Measurements from ENCODE around the gene CLSTN3.
A peak's percentile ranks its signal among the peaks of the same experiment; 100 is the strongest.

The CLSTN3 gene

DNA sequence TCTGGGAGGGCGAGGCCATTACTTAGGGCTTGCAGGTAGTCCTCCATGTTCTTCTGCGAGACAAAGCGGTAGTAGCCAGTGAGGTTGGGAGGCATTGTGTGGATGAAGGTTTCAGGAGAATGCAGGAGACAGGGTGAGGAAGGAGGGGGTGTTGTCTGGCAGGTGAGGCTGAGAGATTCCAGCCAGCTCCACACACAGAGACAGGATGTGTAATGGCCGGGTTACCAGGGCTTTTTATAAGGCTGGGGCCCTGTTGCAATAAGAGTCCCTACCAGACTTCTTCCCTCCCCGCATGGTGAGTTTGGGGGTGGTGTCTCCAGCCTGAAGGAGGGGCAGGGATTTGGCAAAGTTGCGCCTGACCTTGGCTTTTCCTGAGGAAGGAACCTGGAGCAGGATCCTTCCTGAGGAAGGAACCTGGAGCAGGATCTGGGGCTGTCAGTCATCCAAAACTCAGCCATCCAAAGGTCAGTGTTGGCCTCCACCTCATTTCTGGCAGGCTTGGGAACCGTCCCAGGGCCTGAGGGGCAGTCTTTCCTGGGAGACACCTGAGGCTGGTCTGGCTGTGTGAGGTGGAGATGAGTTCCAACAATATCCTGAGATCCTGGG is 1.4 kb upstream of the CLSTN3 start, which contains the start of gene RBP5:
Gene RBP5, minus strand, starts transcription at position 209 of the 606 bp plus-strand sequence. Its CDS starts 114 bp downstream, at position 95.
- no peak for DNase-seq

- no peak for DNase-seq
Measured at GRCh38 chr12:7129287-7129871, 792 bp upstream of the CLSTN3 start.

DNA sequence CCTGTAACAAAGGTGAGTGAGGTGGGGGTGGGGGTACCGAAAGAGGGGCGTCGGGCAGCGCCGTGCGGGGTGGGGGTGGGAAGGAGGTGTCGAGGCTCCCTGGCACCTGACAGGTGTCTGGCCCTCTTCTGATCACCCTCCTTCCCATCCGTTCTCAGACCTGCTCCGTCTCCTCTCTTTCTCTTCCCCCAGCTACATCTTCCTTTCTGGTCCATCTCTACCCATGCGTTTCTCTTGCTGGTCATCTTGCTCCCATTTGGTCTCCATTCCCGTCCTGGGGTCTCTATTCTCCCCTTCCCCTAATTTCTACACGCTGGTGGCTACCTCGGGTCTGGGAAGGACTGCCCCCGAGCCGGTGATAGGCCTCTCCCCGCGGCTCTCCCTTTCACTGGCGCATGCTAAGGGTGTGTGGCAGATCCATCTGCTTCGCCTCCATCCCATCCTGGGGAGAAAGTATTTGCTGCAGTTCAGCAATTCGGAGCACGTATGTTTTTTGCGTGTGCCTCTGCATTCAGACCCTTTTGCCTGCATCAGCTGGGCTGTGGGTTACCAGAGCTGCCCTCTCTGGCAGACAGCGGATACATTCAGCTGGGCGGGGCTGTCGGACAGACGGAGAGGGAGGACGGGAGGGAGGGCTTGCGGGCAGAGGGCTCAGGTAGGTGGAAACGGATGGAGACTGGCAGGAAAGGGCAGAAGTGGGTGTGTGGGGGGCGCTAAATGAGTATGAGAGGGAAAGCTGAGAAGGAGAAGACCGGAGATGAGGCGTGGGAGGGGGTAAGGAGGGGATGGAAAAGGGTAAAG is 730 bp downstream of the CLSTN3 start:
- DNase-seq, result peak; percentile 54

- no peak for DNase-seq
Measured at GRCh38 chr12:7131502-7131866, 1.3 kb downstream of the CLSTN3 start.

DNA sequence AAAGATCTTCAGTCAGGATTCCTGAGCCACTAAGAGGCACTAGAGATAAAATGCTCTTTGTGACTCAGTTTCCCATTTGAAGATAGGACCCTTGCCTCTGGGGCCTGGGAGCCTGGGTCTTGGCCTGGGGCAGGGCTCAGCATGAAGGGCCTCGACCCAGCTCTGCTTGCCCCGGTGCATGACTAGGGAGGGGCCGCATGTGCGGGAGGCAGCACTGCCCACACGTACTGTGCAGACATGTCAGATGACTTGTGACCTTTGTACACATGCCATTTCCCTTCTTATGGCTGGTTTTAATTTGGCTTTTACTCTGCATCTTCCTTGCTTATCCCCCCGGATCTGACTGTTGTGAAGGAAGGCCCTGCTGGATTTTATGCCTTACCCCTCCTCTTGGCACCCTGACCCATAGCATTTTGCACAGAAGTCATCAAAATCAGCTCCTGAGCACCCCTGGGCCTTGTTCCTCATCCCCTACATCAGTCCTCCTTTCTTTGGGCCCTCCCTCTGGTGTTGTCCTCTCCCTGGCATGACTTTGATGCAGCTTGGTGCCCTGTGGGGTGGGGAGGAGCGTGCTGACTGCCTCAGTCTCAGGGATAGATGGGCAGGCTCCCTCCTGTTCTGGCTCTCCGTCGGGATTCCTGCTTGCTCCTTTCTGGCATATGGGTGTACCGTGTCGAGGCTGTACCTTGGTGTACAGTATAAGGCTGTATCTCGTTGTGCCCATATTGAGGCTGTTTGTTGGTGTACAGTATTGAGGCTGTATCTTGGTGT is 4.4 kb downstream of the CLSTN3 start:
- DNase-seq, result no peak

DNA sequence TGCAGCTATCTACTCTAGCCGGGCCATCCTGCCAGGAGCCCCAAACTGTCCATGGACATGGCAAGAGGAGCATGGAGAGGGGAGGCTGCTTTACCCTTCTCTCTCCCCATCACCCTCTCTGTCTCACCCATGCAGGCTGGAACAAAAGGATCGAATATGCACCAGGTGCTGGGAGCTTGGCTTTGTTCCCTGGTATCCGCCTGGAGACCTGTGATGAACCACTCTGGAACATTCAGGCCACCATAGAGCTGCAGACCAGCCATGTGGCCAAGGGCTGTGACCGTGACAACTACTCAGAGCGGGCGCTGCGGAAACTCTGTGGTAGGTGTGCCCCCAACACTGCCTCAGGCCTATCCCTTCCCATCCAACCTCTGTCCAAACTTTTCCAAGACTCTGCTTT is 5.9 kb downstream of the CLSTN3 start:
- no peak for DNase-seq

GRCh38 chr12:7136676-7137075 is 6.5 kb downstream of the CLSTN3 start:
- DNase-seq, result no peak

DNA sequence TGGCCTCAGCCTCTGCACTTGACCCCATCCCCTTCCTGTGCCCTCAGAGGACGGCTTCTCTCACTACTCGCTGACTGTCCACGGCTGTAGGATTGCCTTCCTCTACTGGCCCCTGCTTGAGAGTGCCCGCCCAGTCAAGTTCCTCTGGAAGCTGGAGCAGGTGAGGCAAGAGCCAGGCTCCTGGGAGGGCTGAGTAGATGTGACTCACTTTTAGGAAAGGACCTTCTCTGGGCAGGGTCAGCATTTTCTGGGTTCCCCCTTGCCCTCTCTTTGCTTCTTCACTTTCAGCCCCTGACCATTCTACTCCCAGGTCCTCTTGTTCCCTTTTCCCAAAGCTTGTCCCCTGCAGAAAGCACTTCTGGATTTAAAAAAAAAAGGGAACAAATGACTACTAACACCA is 7.7 kb downstream of the CLSTN3 start:
- DNase-seq, result no peak

DNA sequence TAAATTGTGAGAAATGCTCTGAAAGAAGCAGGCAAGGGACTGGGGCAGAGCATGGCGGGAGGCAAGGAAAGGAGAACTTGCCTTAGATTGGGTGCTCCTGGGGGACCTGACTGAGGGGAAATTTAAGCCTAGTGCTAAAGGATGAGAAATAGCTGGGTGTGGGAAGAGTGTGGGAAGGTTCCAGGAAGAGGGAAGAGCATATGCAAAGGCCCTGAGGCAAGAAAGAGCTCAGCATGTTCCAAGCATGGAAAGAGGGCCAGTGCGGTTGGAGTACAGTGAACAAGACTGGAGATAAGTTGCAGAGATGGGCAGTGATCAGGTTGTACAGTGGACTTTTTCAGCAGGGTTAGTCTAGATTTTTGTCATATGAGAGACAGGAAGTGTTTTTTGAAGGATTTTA is 9.0 kb downstream of the CLSTN3 start:
- no peak for DNase-seq

DNA sequence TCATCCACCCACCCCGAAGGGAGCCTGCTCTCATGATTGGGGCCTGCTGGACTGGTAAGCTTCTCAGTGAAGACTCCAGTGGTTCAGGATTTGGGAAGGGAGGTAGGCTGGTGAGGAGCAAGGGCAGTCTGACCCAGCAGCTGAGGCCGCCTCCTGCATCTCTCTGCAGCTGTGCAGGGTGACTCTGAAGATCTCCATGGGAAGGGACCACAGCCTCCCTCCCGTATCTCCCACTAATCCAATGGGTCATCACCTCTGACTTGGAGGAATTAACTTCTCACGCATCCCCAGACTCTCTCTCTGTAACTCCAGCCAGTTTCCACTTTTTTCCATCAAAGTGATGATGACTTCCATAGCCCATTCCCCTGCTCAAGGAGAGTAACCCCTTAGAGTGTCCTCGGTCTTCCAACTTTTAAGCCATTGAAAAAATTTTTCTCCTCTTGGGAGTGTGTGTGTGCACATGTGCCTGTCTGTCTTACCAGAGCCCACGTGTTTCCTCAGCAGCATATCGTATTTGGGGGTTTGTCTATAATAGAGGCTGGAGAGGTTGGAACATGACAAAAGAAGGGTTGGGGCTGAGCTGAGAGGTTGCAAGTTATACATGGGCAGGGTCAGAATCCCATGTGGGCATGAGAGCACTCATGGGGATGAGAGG is 11.3 kb downstream of the CLSTN3 start:
- DNase-seq, result no peak

DNA sequence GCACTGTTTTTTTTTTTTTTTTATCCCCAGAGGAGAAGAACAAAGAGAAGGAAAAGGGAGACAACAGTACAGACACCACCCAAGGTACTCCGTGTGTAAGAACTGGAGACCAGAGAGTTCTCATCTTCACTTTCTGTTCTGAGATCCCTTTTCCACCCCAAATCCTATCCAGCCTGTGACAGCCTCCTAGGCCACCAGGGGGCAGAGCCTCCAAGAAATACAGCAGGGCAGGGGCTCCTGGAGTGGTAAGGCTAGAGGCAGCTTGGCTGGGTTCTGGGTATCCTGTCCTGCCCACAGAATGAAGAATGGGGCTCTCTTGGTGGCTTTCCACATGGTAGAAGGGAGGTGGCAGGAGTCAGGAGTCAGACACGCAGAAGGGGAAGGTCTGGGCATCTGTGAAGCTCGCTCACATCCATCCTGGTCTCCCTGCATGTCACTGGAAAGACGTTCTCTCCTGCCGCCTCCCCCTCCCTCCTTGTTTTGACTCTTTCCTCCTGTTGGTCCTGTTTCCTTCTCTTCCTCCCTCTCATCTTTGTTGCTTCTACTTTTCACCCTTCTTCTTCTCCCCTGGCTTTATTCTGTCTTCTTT is 12.0 kb downstream of the CLSTN3 start:
- no peak for DNase-seq

- DNase-seq, result no peak
Measured at GRCh38 chr12:7142809-7143465, 12.8 kb downstream of the CLSTN3 start.

GRCh38 chr12:7143564-7143963 is 13.4 kb downstream of the CLSTN3 start:
- DNase-seq, result no peak

DNA sequence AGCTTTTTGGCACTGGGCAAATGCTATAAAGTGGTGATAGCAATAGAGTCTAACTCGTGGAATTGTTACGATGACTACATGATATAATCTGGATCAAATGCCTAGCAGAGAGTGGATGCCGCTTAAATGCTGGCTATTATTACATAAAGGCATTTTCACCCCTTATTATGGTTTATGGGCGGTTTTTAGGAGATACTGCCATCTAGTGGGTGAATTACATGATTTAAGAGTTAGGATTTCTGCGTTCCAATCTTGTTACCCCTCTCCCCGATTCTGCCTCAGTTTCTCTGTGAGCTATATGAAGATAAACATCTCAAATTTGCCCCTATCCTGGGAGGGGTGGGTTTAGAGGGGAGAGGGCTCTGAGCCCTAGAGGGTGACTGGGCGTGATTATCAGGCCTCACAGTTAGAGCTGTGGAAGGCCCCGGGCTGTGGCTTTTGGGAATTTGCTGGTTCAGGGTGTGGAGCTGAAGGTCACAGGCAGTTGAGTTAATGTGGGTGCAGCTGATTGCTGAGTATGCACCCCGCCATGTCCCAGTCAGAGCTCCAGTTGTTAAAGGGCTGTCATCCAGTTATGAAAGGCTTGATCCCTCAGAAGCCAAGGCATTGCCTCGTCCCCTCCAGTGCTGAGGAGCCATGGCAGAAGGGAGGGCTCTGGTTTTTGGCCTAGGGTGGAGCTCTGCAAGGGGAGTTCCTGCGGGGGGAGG is 14.4 kb downstream of the CLSTN3 start:
- DNase-seq, result no peak

- DNase-seq, result no peak
Measured at GRCh38 chr12:7145671-7146070, 15.5 kb downstream of the CLSTN3 start.

GRCh38 chr12:7146228-7146627 is 16.1 kb downstream of the CLSTN3 start:
- no peak for DNase-seq

- no peak for DNase-seq
Measured at GRCh38 chr12:7146906-7147305, 16.7 kb downstream of the CLSTN3 start.

GRCh38 chr12:7150356-7150755 is 20.2 kb downstream of the CLSTN3 start:
- no peak for DNase-seq

GRCh38 chr12:7150841-7151240 is 20.7 kb downstream of the CLSTN3 start:
- DNase-seq, result no peak

- no peak for DNase-seq
Measured at GRCh38 chr12:7151532-7151931, 21.4 kb downstream of the CLSTN3 start.

DNA sequence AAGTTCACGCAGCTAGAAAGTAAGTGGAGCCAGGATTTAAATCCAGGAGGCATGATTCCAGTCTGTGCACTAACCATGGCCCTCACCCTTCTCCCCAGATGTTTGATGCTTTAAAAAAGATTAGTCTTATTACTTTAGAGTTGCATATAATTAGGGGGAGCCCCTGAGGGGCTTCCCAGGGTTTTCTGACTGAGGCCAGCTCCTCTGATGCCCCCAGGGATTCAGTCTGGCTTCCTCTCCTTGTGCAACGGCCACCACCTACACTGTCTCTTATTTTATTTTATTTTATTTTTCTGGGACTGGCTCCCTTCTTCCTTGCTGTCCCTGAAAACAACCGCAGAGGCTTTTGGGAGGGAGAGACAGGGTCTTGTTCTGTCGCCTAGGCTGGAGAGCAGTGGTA is 22.6 kb downstream of the CLSTN3 start:
- DNase-seq, result no peak

Data from NCI-H510A (cell line).